ENCODE data around the gene CACNA1I. TPM values are rescaled to one million over a fixed set of nuclear protein-coding genes. Genes with fewer than 3 reads are reported as not detected.

The CACNA1I gene
- under 0.01 and 0.16 TPM in 2 replicates for total RNA-seq

DNA sequence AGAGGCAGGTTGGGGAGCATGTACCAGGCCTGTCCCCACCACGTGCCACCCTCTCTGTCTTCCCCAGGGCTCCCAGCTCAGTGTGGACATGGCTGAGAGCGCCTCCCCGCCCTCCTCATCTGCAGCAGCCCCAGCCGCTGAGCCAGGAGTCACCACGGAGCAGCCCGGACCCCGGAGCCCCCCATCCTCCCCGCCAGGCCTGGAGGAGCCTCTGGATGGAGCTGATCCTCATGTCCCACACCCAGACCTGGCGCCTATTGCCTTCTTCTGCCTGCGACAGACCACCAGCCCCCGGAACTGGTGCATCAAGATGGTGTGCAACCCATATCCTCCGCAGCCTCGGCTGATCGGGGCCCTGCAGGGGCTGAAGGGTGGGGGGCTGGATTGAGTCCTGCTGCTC is at the start of gene CACNA1I:
CACNA1I (plus strand) TSS at position 89 of the 400 bp plus-strand sequence; CDS start at position 89, 0 bp downstream.

GRCh38 chr22:39532215-39533073 is 38.1 kb upstream of the CACNA1I start, which contains the start of gene RPS19BP1:
Gene RPS19BP1, minus strand, starts transcription at chr22:39532748. Its CDS starts 10 bp downstream, at chr22:39532738.

Other genes starting within 250 kb of the CACNA1I start
- 6.5 and 6.7 TPM in 2 replicates for gene SYNGR1, start 220.8 kb upstream of the CACNA1I start, total RNA-seq
- 18.9 and 30.4 TPM in 2 replicates for gene TAB1, start 171.0 kb upstream of the CACNA1I start, total RNA-seq
- gene MGAT3, start 113.7 kb upstream of the CACNA1I start, total RNA-seq: 1.9 and 2.1 TPM in 2 replicates
- gene MIEF1, start 68.5 kb upstream of the CACNA1I start, total RNA-seq: 28.0 and 28.1 TPM in 2 replicates
- 358 and 403 TPM in 2 replicates for gene ATF4, start 50.2 kb upstream of the CACNA1I start, total RNA-seq
- gene RPS19BP1, start 38.0 kb upstream of the CACNA1I start, total RNA-seq: 99.9 and 102 TPM in 2 replicates

Data from epithelial cell of alveolus of lung (primary cell).